HepG2 (cell line): Measurements from ENCODE around the gene RWDD2A. TPM values are rescaled to one million over a fixed set of nuclear protein-coding genes. Genes with fewer than 3 reads are reported as not detected.
A peak's percentile ranks its signal among the peaks of the same experiment; 100 is the strongest.

Source experiments
- ASH2L ChIP-seq: fragments of 300-600, 200-600 bp; sonication (generic); IDR thresholded peaks from 2 replicates; pipeline ENCODE4 v1.7.0; 2017; ENCODE audit warnings: low read depth, mild to moderate bottlenecking, moderate library complexity, mixed read lengths, low read length; ENCODE audit not compliant: insufficient read length
- CHCHD3 ChIP-seq: sonication (generic); formaldehyde crosslinking; IDR thresholded peaks from 2 replicates; pipeline ENCODE4 v1.8.0; 2022; ENCODE audit warnings: mild to moderate bottlenecking, missing genetic modification reagents, moderate library complexity
- CREM ChIP-seq, 2 experiments: sonication (generic) in 1 of 2; formaldehyde crosslinking in 1 of 2; IDR thresholded peaks; 2 replicates each; pipeline versions ENCODE4 v1.4.0 to v1.6.1; 2016 to 2020; ENCODE audit warnings: antibody characterized with exemption in 1 of 2, mild to moderate bottlenecking in 1 of 2, missing genetic modification reagents in 1 of 2
- HHEX ChIP-seq: IDR thresholded peaks from 2 replicates; pipeline ENCODE4 v1.6.1; 2016; ENCODE audit warnings: control low read depth
- HOXD1 ChIP-seq: sonication (generic); formaldehyde crosslinking; IDR thresholded peaks from 2 replicates; pipeline ENCODE4 v1.5.0; 2020; ENCODE audit warnings: missing genetic modification reagents
- MIER3 ChIP-seq: IDR thresholded peaks from 2 replicates; pipeline ENCODE4 v1.6.1; 2016; ENCODE audit warnings: missing compliant biosample characterization, borderline replicate concordance
- MXD4 ChIP-seq: IDR thresholded peaks from 2 replicates; pipeline ENCODE4 v1.6.1; 2016; ENCODE audit warnings: mild to moderate bottlenecking, missing biosample characterization, missing genetic modification reagents
- NONO ChIP-seq, 2 experiments: fragments of 450-650 bp in 1 of 2; sonication (generic) in 1 of 2; formaldehyde crosslinking in 1 of 2; IDR thresholded peaks in 1 of 2; conservative IDR thresholded peaks in 1 of 2; 2 replicates each; pipeline versions ENCODE4 v1.6.1 to v1.8.0; 2017 to 2022; ENCODE audit warnings: mild to moderate bottlenecking in 1 of 2, missing genetic modification reagents in 1 of 2, moderate library complexity in 1 of 2
- PHF5A ChIP-seq: IDR thresholded peaks from one replicate; pipeline ENCODE4 v1.6.1; 2018; ENCODE audit warnings: low read depth, missing genetic modification reagents; ENCODE audit not compliant: unreplicated experiment
- SETDB1 ChIP-seq: sonication (generic); formaldehyde crosslinking; IDR thresholded peaks from 2 replicates; pipeline ENCODE4 v1.5.1; 2020; ENCODE audit warnings: missing genetic modification reagents, mild to moderate bottlenecking, borderline replicate concordance
- SIN3B ChIP-seq: fragments of 150-350 bp; IDR thresholded peaks from 2 replicates; pipeline ENCODE4 v1.6.1; 2014; ENCODE audit warnings: low read length
- SNRNP70 ChIP-seq: fragments of 200-400 bp; formaldehyde crosslinking; IDR thresholded peaks from 2 replicates; pipeline ENCODE4 v1.6.1; 2017; ENCODE audit warnings: mild to moderate bottlenecking, low read depth, low read length, moderate library complexity
- ZBTB38 ChIP-seq: sonication (generic); formaldehyde crosslinking; IDR thresholded peaks from 2 replicates; pipeline ENCODE4 v1.5.1; 2020; ENCODE audit warnings: mild to moderate bottlenecking, missing genetic modification reagents
- ZMAT3 ChIP-seq: sonication (generic); formaldehyde crosslinking; conservative IDR thresholded peaks from 2 replicates; pipeline ENCODE4 v1.7.0; 2021; ENCODE audit warnings: missing genetic modification reagents
- ZNF33A ChIP-seq: sonication (generic); formaldehyde crosslinking; IDR thresholded peaks from 2 replicates; pipeline ENCODE4 v1.5.1; 2020; ENCODE audit warnings: missing genetic modification reagents, mild to moderate bottlenecking, moderate library complexity, borderline replicate concordance
- ZNF550 ChIP-seq: sonication (generic); formaldehyde crosslinking; IDR thresholded peaks from 2 replicates; pipeline ENCODE4 v1.4.0; 2020; ENCODE audit warnings: mild to moderate bottlenecking, missing genetic modification reagents, borderline replicate concordance
- ZSCAN30 ChIP-seq: sonication (generic); formaldehyde crosslinking; IDR thresholded peaks from 2 replicates; pipeline ENCODE4 v1.5.0; 2020; ENCODE audit warnings: mild to moderate bottlenecking, missing genetic modification reagents
- polyA plus RNA-seq, 8 experiments: library from polyadenylated mRNA; depleted of rRNA in 3 of 8; stranded (reverse) in 7 of 8; unstranded in 1 of 8; fragments of >200 nt; fragmentation: Illumina TruSeq in 4 of 8; extraction: Trizol in 4 of 8; gene quantifications; 2 replicates each; pipeline versions ENCODE4 v1.2.1 to v1.2.3, GENCODE V29; 2011 to 2016; ENCODE audit warnings: low read depth in 4 of 8, missing spikeins in 1 of 8, mixed read lengths in 1 of 8; ENCODE audit not compliant: insufficient read depth in 1 of 8
- total RNA-seq, 5 experiments: library from RNA; depleted of rRNA; stranded (reverse); fragments of >200 nt; fragmentation: Illumina TruSeq; extraction: Trizol; gene quantifications; 2 replicates each; pipeline ENCODE4 v1.2.3, GENCODE V29; 2016; ENCODE audit warnings: low read depth in 1 of 5
- TF ChIP-seq, protein P1 (sequence below): sonication (generic); formaldehyde crosslinking; IDR thresholded peaks from 2 replicates; pipeline ENCODE4 v1.4.0; 2020; ENCODE audit warnings: missing genetic modification reagents, borderline replicate concordance
- TF ChIP-seq, protein P2 (sequence below): sonication (generic); formaldehyde crosslinking; IDR thresholded peaks from 2 replicates; pipeline ENCODE4 v1.9.0; 2021; ENCODE audit warnings: missing genetic modification reagents, borderline replicate concordance
- TF ChIP-seq, protein P3 (sequence below): sonication (generic); formaldehyde crosslinking; IDR thresholded peaks from 2 replicates; pipeline ENCODE4 v1.8.1; 2023; ENCODE audit warnings: mild to moderate bottlenecking, missing genetic modification reagents
- TF ChIP-seq, protein P4 (sequence below): sonication (generic); formaldehyde crosslinking; IDR thresholded peaks from 2 replicates; pipeline ENCODE4 v1.4.0; 2020; ENCODE audit warnings: mild to moderate bottlenecking, missing genetic modification reagents

Gene RWDD2A
- total and polyA plus RNA-seq, 2 of the 13 experiments (the other 11 are each of a cell fraction or from before 2014, with no cell fraction given), result 5.3 to 8.1 TPM

DNA sequence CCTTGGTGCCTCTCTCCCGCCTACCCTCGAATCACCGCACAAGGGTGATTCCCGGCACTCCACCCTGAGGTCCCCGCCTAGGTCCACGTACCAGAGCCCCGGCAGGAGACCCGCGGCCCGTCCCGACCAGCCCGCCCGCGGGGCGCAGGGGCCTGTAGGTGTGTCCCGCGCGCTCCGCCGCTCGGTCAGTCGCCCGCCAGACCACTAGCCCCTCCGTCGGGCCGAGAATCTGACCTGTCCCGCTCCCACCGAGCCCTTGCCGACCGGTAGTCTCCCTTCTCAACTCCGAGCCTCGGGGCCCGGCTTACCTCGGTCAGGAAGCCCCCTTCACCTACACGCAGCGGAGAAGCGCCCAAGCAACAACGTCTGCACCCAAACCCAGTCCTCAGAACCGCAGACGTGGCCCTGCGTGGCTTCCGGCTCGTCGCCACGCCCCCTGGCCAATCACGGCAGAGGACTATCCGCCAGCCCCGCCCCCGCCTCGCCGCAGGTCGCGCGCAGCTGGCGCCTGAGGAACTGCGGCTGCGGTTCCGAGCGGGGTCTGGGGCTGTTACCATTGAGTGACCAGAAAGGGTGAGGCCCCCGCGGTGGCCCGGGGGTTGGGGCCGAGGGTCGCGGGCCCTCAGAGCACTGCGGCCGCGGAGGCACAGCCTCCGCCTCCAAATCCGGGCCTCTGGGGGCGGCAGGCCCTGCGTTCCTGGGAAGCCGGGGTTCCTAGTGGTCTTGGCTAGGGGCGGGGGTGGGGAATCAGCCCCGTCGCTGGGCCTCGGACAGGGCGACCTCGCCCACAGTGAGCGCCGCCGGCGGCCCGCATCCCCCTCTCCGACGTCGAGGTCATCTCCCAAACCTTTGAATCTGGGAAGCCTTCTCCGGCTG, at the start of gene RWDD2A, which contains the start of gene PGM3 (continued):
- TF ChIP-seq, protein P1, sequence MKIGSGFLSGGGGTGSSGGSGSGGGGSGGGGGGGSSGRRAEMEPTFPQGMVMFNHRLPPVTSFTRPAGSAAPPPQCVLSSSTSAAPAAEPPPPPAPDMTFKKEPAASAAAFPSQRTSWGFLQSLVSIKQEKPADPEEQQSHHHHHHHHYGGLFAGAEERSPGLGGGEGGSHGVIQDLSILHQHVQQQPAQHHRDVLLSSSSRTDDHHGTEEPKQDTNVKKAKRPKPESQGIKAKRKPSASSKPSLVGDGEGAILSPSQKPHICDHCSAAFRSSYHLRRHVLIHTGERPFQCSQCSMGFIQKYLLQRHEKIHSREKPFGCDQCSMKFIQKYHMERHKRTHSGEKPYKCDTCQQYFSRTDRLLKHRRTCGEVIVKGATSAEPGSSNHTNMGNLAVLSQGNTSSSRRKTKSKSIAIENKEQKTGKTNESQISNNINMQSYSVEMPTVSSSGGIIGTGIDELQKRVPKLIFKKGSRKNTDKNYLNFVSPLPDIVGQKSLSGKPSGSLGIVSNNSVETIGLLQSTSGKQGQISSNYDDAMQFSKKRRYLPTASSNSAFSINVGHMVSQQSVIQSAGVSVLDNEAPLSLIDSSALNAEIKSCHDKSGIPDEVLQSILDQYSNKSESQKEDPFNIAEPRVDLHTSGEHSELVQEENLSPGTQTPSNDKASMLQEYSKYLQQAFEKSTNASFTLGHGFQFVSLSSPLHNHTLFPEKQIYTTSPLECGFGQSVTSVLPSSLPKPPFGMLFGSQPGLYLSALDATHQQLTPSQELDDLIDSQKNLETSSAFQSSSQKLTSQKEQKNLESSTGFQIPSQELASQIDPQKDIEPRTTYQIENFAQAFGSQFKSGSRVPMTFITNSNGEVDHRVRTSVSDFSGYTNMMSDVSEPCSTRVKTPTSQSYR (CRISPR knock-in tag), result no peak
- no peak; the same call in 1 of the 2 replicates for TF ChIP-seq MIER3 (CRISPR knock-in tag)
- TF ChIP-seq ASH2L, result peak; percentile 84
- 0 out of 2 replicates have a peak, but pooled peaks have one; percentile 29 for TF ChIP-seq CHCHD3
- TF ChIP-seq, protein P2, sequence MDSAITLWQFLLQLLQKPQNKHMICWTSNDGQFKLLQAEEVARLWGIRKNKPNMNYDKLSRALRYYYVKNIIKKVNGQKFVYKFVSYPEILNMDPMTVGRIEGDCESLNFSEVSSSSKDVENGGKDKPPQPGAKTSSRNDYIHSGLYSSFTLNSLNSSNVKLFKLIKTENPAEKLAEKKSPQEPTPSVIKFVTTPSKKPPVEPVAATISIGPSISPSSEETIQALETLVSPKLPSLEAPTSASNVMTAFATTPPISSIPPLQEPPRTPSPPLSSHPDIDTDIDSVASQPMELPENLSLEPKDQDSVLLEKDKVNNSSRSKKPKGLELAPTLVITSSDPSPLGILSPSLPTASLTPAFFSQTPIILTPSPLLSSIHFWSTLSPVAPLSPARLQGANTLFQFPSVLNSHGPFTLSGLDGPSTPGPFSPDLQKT (CRISPR knock-in tag), result peak; percentile 13; the same call in 1 of the 2 replicates
- TF ChIP-seq HOXD1 (CRISPR knock-in tag), result no peak
- no peak for TF ChIP-seq HHEX (CRISPR knock-in tag)
- TF ChIP-seq, protein P3, sequence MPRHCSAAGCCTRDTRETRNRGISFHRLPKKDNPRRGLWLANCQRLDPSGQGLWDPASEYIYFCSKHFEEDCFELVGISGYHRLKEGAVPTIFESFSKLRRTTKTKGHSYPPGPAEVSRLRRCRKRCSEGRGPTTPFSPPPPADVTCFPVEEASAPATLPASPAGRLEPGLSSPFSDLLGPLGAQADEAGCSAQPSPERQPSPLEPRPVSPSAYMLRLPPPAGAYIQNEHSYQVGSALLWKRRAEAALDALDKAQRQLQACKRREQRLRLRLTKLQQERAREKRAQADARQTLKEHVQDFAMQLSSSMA (CRISPR knock-in tag), result no peak
- no peak for TF ChIP-seq ZNF550 (CRISPR knock-in tag)
- peak; percentile 42 for TF ChIP-seq CREM (IDR thresholded peaks at IDR 0.05)
- TF ChIP-seq CREM (CRISPR knock-in tag; IDR thresholded peaks at IDR 0.05), result no peak
- peak; percentile 87; the same call in 1 of the 2 replicates for TF ChIP-seq ZBTB38
- TF ChIP-seq ZSCAN30 (CRISPR knock-in tag), result 0 out of 2 replicates have a peak, but pooled peaks have one; percentile 52
- TF ChIP-seq SNRNP70, result no peak
- no peak; the same call in 1 of the 2 replicates for TF ChIP-seq ZMAT3
- no peak for TF ChIP-seq ZNF33A (CRISPR knock-in tag)
- no peak for TF ChIP-seq PHF5A (CRISPR knock-in tag)
- TF ChIP-seq NONO (IDR thresholded peaks at IDR 0.05), result no peak
- peak; percentile 76 for TF ChIP-seq NONO (CRISPR knock-in tag; conservative IDR thresholded peaks at IDR 0.05)
- TF ChIP-seq SETDB1 (CRISPR knock-in tag), result no peak
- TF ChIP-seq MXD4 (CRISPR knock-in tag), result peak; percentile 63
- TF ChIP-seq SIN3B, result no peak
- TF ChIP-seq, protein P4, sequence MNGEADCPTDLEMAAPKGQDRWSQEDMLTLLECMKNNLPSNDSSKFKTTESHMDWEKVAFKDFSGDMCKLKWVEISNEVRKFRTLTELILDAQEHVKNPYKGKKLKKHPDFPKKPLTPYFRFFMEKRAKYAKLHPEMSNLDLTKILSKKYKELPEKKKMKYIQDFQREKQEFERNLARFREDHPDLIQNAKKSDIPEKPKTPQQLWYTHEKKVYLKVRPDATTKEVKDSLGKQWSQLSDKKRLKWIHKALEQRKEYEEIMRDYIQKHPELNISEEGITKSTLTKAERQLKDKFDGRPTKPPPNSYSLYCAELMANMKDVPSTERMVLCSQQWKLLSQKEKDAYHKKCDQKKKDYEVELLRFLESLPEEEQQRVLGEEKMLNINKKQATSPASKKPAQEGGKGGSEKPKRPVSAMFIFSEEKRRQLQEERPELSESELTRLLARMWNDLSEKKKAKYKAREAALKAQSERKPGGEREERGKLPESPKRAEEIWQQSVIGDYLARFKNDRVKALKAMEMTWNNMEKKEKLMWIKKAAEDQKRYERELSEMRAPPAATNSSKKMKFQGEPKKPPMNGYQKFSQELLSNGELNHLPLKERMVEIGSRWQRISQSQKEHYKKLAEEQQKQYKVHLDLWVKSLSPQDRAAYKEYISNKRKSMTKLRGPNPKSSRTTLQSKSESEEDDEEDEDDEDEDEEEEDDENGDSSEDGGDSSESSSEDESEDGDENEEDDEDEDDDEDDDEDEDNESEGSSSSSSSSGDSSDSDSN, result peak; percentile 96
